PC-9 (cell line): ENCODE results near the gene KIF17. TPM values are rescaled to one million over a fixed set of nuclear protein-coding genes. Genes with fewer than 3 reads are reported as not detected.

Experiments
- BruUV-seq: library from RNA; stranded (reverse); fragments of 400-500 nt; replicated peaks from 2 replicates; lab custom pipeline; 2021; lab: Mats Ljungman, UMichigan
- CTCF ChIA-PET: fragments of 300-600 bp; sonication (Branson Sonifier 250); formaldehyde crosslinking; loops from one replicate; lab custom pipeline; 2022; ENCODE audit warnings: antibody characterized with exemption; lab: Charles Lee
- POLR2A ChIA-PET: fragments of 300-600 bp; sonication (Branson Sonifier 250); formaldehyde crosslinking; loops from one replicate; lab custom pipeline; 2022; ENCODE audit warnings: antibody characterized with exemption; ENCODE audit not compliant: unreplicated experiment; lab: Charles Lee
- DNase-seq, 2 experiments: peaks; one replicate each; pipeline versions ENCODE4 v3.0.0 to v3.0.0-alpha.2; 2015 to 2022; ENCODE audit warnings: mixed read lengths in 1 of 2
- H2AFZ ChIP-seq: fragments of 200-600 bp; sonication (generic); 2 replicates; pipeline ENCODE4 v1.8.1; 2017; ENCODE audit warnings: antibody characterized with exemption
- H3F3A ChIP-seq: fragments of 200-600 bp; sonication (generic); 2 replicates; pipeline ENCODE4 v1.8.1; 2017; ENCODE audit warnings: antibody characterized with exemption, mild to moderate bottlenecking, low read depth; ENCODE audit not compliant: insufficient read depth
- H3K27ac ChIP-seq: fragments of 200-600 bp; sonication (generic); 2 replicates; pipeline ENCODE4 v1.6.1; 2016; ENCODE audit warnings: mixed run types
- H3K27me3 ChIP-seq: fragments of 200-600 bp; sonication (generic); 2 replicates; pipeline ENCODE4 v1.6.1; 2016; ENCODE audit warnings: low read depth, mixed run types; ENCODE audit not compliant: insufficient read depth
- H3K36me3 ChIP-seq: fragments of 200-600 bp; sonication (generic); 2 replicates; pipeline ENCODE4 v1.6.1; 2016; ENCODE audit warnings: low read depth, mixed run types
- H3K4me1 ChIP-seq: fragments of 200-600 bp; sonication (generic); replicated peaks from 2 replicates; pipeline ENCODE4 v1.6.1; 2016; ENCODE audit warnings: mixed run types; ENCODE audit not compliant: insufficient read depth
- H3K4me2 ChIP-seq: fragments of 200-600 bp; sonication (generic); 2 replicates; pipeline ENCODE4 v1.6.1; 2017; ENCODE audit warnings: mixed run types
- H3K4me3 ChIP-seq: fragments of 200-600 bp; sonication (generic); 2 replicates; pipeline ENCODE4 v1.6.1; 2016; ENCODE audit warnings: mixed run types
- H3K79me2 ChIP-seq: fragments of 200-600 bp; sonication (generic); 2 replicates; pipeline ENCODE4 v1.6.1; 2017; ENCODE audit warnings: low read depth, mixed run types
- H3K9me2 ChIP-seq: fragments of 200-600 bp; sonication (generic); 2 replicates; pipeline ENCODE4 v1.8.1; 2017; ENCODE audit warnings: mild to moderate bottlenecking; ENCODE audit not compliant: insufficient read depth
- H3K9me3 ChIP-seq: fragments of 200-600 bp; sonication (generic); 2 replicates; pipeline ENCODE4 v1.8.1; 2016; ENCODE audit warnings: low read depth; ENCODE audit not compliant: insufficient read depth
- H4K20me1 ChIP-seq: fragments of 200-600 bp; sonication (generic); 2 replicates; pipeline ENCODE4 v1.8.1; 2017; ENCODE audit not compliant: insufficient read depth
- EZH2 ChIP-seq: fragments of 200-600 bp; sonication (generic); IDR thresholded peaks from 2 replicates; pipeline ENCODE4 v1.8.0; 2017; ENCODE audit warnings: antibody characterized with exemption, low read depth
- intact Hi-C: fragments of 100-400 bp; cut with micrococcal nuclease; formaldehyde crosslinking; loops from one replicate; pipeline ENCODE4 v1.10.0; 2022; ENCODE audit not compliant: unreplicated experiment
- total RNA-seq: library from RNA; stranded (reverse); gene quantifications from 2 replicates; pipeline ENCODE4 v1.2.3, GENCODE V29; 2021
- TF ChIP-seq, protein P1 (sequence below): fragments of 200-600 bp; sonication (generic); conservative IDR thresholded peaks from 2 replicates; pipeline ENCODE4 v1.6.1; 2017; ENCODE audit warnings: mixed run types, antibody characterized with exemption, mild to moderate bottlenecking, moderate library complexity

The KIF17 gene
- total RNA-seq, 1 experiment from 2014 or later: 1.2 TPM

DNA sequence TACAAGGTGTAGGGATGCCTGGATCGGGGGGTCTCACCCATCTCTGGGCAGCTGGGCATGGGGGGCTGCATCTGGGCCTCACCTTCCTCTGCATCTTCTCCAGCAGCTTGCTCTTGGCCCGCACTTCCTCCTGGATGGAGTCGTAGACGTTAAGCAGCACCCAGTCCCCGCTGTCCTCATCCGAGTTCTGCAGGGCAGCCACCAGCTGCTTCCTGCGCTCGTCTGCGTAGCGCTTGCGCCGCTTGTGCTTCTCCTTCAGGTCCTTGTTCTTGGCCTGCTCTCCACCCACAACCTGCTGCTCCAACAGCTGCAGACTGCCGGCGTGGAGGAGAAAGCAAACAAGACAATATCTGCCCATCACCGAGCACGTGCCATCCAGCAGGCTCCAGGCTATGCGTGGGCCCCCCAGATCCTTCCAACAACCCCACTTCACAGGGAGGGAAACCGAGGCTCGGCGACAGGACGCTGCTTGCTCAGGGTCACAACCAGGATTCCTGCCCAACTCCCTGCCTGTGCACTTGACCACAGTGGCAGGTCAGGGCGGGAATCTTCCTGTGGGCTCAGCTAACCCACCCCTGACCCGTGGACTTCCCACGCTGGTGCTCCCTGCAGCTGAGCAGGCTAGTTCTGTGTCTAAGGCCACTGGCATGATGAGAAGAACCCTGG lies 35.1 kb downstream of the KIF17 start:
- no peak overlapping the region for H2AFZ ChIP-seq
- intact Hi-C loops: no loop called here
- ChIA-PET POLR2A (no interaction called here), CTCF (no interaction called here)
- no peaks in the 10 kb centered on the region for H3K4me1 ChIP-seq
- BruUV-seq: no TSS peak
- H3K4me2 ChIP-seq: no peak overlapping the region
- no peaks in the 10 kb centered on the region for H3K36me3 ChIP-seq
- H3K27ac ChIP-seq: no peak overlapping the region
- no peaks in the 10 kb centered on the region for H3F3A ChIP-seq
- H3K27me3 ChIP-seq: no peaks in the 10 kb centered on the region
- H4K20me1 ChIP-seq: no peaks in the 10 kb centered on the region
- DNase-seq: no peak
- H3K9me3 ChIP-seq: no peaks in the 10 kb centered on the region
- no peaks in the 10 kb centered on the region for H3K79me2 ChIP-seq
- no peaks in the 10 kb centered on the region for H3K9me2 ChIP-seq
- TF ChIP-seq, protein P1, sequence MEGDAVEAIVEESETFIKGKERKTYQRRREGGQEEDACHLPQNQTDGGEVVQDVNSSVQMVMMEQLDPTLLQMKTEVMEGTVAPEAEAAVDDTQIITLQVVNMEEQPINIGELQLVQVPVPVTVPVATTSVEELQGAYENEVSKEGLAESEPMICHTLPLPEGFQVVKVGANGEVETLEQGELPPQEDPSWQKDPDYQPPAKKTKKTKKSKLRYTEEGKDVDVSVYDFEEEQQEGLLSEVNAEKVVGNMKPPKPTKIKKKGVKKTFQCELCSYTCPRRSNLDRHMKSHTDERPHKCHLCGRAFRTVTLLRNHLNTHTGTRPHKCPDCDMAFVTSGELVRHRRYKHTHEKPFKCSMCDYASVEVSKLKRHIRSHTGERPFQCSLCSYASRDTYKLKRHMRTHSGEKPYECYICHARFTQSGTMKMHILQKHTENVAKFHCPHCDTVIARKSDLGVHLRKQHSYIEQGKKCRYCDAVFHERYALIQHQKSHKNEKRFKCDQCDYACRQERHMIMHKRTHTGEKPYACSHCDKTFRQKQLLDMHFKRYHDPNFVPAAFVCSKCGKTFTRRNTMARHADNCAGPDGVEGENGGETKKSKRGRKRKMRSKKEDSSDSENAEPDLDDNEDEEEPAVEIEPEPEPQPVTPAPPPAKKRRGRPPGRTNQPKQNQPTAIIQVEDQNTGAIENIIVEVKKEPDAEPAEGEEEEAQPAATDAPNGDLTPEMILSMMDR: no peak
- no peak for TF ChIP-seq EZH2
- no peak overlapping the region for H3K4me3 ChIP-seq

DNA sequence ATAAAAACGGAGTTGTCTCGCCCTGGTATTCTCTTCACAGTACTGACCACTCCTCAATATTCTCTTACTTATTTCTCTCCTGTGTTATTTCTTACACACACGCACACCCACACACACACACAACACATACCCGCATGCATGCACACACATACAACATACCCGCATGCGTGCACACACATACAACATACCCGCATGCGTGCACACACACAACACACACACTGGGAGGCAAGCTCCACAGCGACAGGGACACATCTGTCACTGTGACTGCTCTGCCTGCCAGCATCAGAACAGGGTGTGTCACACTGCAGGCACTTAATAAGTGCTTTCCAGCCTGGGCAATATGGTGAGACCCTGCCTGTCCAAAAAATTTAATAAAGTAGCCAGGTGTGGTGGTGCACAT lies 35.8 kb downstream of the KIF17 start:
- Histone ChIP-seq H2AFZ (no peak overlapping the region), H3K79me2 (no peaks in the 10 kb centered on the region), H3K9me3 (no peaks in the 10 kb centered on the region), H3K9me2 (no peaks in the 10 kb centered on the region), H3K27ac (no peak overlapping the region), H3K27me3 (no peaks in the 10 kb centered on the region), H3K36me3 (no peaks in the 10 kb centered on the region), H3K4me2 (no peak overlapping the region), H3K4me3 (no peak overlapping the region), H4K20me1 (no peaks in the 10 kb centered on the region), H3K4me1 (no peaks in the 10 kb centered on the region), H3F3A (no peaks in the 10 kb centered on the region)
- intact Hi-C loops: no loop called here
- POLR2A ChIA-PET: no interaction called here
- TF ChIP-seq, protein P1: no peak
- TF ChIP-seq EZH2: no peak
- CTCF ChIA-PET: no interaction called here
- BruUV-seq: no TSS peak
- no peak for DNase-seq

DNA sequence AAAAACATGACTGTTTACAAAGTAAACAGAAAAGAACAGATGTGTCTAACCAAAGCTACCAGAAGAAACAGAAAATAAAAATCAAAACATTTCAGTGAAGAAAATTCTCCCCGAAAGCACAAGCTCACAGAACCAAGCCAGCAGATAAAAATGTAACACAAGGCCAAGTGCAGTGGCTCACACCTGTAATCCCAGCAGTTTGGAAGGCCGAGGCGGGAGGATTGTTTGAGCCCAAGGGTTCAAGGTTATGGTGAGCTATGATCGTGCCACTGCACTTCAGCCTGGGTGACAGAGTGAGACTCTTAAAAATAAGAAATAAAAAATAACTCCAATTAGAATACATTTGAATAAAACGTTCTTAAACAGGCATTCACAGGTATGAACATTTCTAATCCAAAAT lies 37.5 kb downstream of the KIF17 start:
- H3K4me2 ChIP-seq: no peak overlapping the region
- no peaks in the 10 kb centered on the region for H4K20me1 ChIP-seq
- H2AFZ ChIP-seq: no peak overlapping the region
- CTCF ChIA-PET: interaction anchor here (0.6 kb wide), 1 partner anchor 1202 kb away, joined by 6 read pairs; no protein-coding TSS in a partner anchor
- H3K9me3 ChIP-seq: no peaks in the 10 kb centered on the region
- H3F3A ChIP-seq: no peaks in the 10 kb centered on the region
- no peaks in the 10 kb centered on the region for H3K36me3 ChIP-seq
- intact Hi-C loops: no loop called here
- H3K4me1 ChIP-seq: no peaks in the 10 kb centered on the region
- DNase-seq: no peak
- no peaks in the 10 kb centered on the region for H3K27me3 ChIP-seq
- H3K9me2 ChIP-seq: no peaks in the 10 kb centered on the region
- POLR2A ChIA-PET: no interaction called here
- TF ChIP-seq EZH2: no peak
- TF ChIP-seq, protein P1: no peak
- no TSS peak for BruUV-seq
- H3K79me2 ChIP-seq: no peaks in the 10 kb centered on the region
- H3K4me3 ChIP-seq: no peak overlapping the region
- no peak overlapping the region for H3K27ac ChIP-seq
